ENCODE measurements around the gene CLDN10.

DNA sequence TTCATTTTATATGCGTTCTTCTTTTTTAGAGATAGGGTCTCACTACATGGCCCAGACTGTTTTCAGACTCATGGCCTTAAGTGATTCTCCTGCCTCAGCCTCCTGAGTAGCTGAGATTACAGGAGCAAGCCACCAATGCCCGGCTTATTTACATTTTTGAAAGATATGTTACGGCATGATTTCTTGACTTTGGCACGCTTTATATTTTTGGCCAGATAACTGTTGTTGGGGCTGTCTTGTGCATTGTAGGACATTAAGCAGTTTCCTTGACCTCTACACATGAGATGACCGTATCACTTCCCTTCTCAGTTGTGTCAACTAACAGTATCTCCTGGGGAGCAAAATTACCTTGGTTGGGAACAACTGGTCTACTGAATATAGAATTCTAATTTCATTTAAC, 28.9 kb upstream of the CLDN10 start:
- TF ChIP-seq, protein P1, sequence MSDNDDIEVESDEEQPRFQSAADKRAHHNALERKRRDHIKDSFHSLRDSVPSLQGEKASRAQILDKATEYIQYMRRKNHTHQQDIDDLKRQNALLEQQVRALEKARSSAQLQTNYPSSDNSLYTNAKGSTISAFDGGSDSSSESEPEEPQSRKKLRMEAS (IDR thresholded peaks at IDR 0.05; ENCODE audit: low read depth, low read length): no peak
- TF ChIP-seq, protein P2, sequence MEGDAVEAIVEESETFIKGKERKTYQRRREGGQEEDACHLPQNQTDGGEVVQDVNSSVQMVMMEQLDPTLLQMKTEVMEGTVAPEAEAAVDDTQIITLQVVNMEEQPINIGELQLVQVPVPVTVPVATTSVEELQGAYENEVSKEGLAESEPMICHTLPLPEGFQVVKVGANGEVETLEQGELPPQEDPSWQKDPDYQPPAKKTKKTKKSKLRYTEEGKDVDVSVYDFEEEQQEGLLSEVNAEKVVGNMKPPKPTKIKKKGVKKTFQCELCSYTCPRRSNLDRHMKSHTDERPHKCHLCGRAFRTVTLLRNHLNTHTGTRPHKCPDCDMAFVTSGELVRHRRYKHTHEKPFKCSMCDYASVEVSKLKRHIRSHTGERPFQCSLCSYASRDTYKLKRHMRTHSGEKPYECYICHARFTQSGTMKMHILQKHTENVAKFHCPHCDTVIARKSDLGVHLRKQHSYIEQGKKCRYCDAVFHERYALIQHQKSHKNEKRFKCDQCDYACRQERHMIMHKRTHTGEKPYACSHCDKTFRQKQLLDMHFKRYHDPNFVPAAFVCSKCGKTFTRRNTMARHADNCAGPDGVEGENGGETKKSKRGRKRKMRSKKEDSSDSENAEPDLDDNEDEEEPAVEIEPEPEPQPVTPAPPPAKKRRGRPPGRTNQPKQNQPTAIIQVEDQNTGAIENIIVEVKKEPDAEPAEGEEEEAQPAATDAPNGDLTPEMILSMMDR (IDR thresholded peaks at IDR 0.05; ENCODE audit: low read depth, low read length): no peak

Data from NB4 (cell line).